Activated CD4-positive, alpha-beta memory T cell treated with anti-CD3 and anti-CD28 coated beads, Interleukin-2, amount 10 ng/mL, durations not matched to agents 7 days and 5 days (primary cell): ENCODE measurements around the gene ATIC. TPM values are rescaled to one million over a fixed set of nuclear protein-coding genes. Genes with fewer than 3 reads are reported as not detected.
A peak's percentile ranks its signal among the peaks of the same experiment; 100 is the strongest.

Experiments used
- CTCF ChIA-PET: fragments of 350-600 bp; sonication (Branson Sonifier 250); formaldehyde crosslinking; loops from one replicate; lab custom pipeline; 2021; ENCODE audit warnings: antibody characterized with exemption, inconsistent platforms; lab: Charles Lee
- POLR2A ChIA-PET: fragments of 350-600 bp; sonication (Branson Sonifier 250); formaldehyde crosslinking; loops from one replicate; lab custom pipeline; 2021; ENCODE audit warnings: antibody characterized with exemption; lab: Charles Lee
- DNase-seq: peaks from one replicate; pipeline ENCODE4 v3.0.0-alpha.2; 2020
- H3K27ac Mint-ChIP-seq: one replicate; pipeline ENCODE4 v1.8.0; 2021; ENCODE audit warnings: mild to moderate bottlenecking, mixed read lengths
- H3K27me3 Mint-ChIP-seq: one replicate; pipeline ENCODE4 v1.8.0; 2021; ENCODE audit warnings: mixed read lengths
- H3K36me3 Mint-ChIP-seq: one replicate; pipeline ENCODE4 v1.8.0; 2021; ENCODE audit warnings: low read depth, mixed read lengths
- H3K4me1 Mint-ChIP-seq: one replicate; pipeline ENCODE4 v1.8.0; 2021; ENCODE audit warnings: mixed read lengths
- H3K4me3 Mint-ChIP-seq: one replicate; pipeline ENCODE4 v1.8.0; 2021; ENCODE audit warnings: mild to moderate bottlenecking, mixed read lengths
- H3K9me3 Mint-ChIP-seq: one replicate; pipeline ENCODE4 v1.8.0; 2021; ENCODE audit warnings: mixed read lengths
- total RNA-seq, 2 experiments: library from RNA; stranded (reverse); gene quantifications; one replicate each; pipeline ENCODE4 v1.2.3, GENCODE V29; 2021

The ATIC gene
- total RNA-seq, 2 experiments from 2014 or later: 129 to 140 TPM

DNA sequence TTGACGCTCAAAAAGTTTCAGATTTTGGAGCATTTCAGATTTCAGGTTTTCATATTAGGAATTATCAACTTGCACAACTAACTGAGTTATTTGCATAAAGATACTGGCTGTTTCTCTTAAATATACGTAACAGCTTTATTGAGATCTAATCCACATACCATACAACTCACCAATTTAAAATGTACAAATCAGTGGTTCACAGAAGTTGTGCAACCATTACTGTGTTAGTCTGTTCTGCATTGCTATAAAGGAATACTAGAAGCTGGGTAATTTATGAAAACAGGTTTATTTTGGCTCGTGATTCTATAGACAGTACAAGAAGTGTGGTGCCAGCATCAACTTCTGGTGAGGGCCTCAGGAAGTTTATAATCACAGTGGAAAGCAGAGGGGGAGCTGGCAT is 8.2 kb downstream of the ATIC start:
- DNase-seq: no peak
- Mint-ChIP-seq H3K4me3 (no peak overlapping the region), H3K4me1 (peaks cover 45% of the 10 kb centered on the region), H3K27me3 (no peaks in the 10 kb centered on the region), H3K27ac (peak overlapping the region; percentile 38), H3K36me3 (peaks cover 72% of the 10 kb centered on the region), H3K9me3 (no peaks in the 10 kb centered on the region)
- CTCF ChIA-PET: interaction anchor here (0.6 to 0.7 kb wide), 2 partner anchors 9 to 47 kb away, joined by 3 read pairs; no protein-coding TSS in a partner anchor
- POLR2A ChIA-PET: interaction anchor here (2.3 kb wide), 1 partner anchor 8 kb away, joined by 12 read pairs; the partner anchor contains the start of gene ATIC

DNA sequence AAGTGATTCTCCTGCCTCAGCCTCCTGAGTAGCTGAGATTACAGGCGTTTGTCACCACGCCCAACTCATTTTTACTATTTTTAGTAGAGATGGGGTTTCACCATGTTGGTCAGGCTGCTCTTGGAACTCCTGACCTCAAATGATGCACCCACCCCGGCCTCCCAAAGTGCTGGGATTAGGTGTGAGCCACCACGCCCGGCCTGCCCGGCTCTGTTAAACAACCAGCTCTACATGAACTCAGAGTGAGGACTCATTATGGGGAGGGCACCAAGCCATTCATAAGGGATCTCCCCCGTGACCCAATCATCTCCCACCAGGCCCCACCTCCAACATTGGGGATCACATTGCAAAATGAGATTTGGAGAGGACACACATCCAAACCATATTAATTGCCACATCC is 8.8 kb downstream of the ATIC start:
- POLR2A ChIA-PET: interaction anchor here (2.3 kb wide), 1 partner anchor 9 kb away, joined by 12 read pairs; the partner anchor contains the start of gene ATIC

DNA sequence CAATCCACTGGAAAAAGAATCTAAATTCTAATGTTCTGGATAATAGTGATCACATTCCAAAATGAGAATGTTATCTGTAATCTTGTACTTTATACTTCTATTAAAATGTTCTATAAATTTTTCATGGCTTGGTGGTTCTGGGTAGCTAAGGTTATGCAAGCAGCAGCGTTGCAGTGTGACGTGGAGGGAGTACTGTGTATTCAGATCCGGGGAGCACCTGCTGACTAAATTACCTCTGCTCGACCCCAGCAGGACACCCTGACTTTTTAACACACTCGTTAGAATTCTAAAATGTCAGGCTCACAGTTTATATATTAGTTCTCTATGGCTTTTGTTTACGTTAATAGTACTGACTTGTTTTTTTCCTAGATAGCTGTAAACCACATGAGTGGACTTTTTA is 13.0 kb downstream of the ATIC start:
- no peaks in the 10 kb centered on the region for H3K9me3 Mint-ChIP-seq
- ChIA-PET CTCF (no interaction called here), POLR2A (interaction anchor here (2.4 kb wide), 1 partner anchor 13 kb away, joined by 14 read pairs; the partner anchor contains the start of gene ATIC)
- DNase-seq: no peak
- H3K4me1 Mint-ChIP-seq: peaks cover 29% of the 10 kb centered on the region
- no peak overlapping the region for H3K27ac Mint-ChIP-seq
- no peak overlapping the region for H3K4me3 Mint-ChIP-seq
- H3K27me3 Mint-ChIP-seq: no peaks in the 10 kb centered on the region
- peaks cover 79% of the 10 kb centered on the region for H3K36me3 Mint-ChIP-seq

More for the DNA sequence above, 8.8 kb downstream of the ATIC start:
- DNase-seq: no peak
- peaks cover 71% of the 10 kb centered on the region for H3K36me3 Mint-ChIP-seq
- CTCF ChIA-PET: no interaction called here
- H3K9me3 Mint-ChIP-seq: no peaks in the 10 kb centered on the region
- no peak overlapping the region for H3K4me3 Mint-ChIP-seq
- no peaks in the 10 kb centered on the region for H3K27me3 Mint-ChIP-seq
- H3K4me1 Mint-ChIP-seq: peaks cover 45% of the 10 kb centered on the region
- peak overlapping the region; percentile 34 for H3K27ac Mint-ChIP-seq

DNA sequence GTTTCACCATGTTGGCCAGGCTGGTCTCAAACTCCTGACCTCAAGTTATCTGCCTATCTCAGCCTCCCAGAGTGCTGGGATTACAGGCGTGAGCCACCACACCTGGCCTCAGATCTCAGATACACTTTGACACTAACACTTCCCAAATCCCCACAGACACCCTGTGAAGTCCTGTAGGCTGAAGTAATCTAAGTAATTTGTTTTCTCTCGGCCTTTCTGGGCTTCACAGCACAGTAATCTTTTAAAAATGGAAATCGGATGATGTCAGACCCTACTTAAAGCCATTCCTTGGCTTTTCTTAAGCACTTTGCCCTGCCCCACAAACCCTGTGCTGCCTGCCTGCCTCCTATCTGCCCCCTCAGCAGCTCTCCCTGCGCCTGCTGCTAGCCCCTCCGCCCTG is 16.2 kb downstream of the ATIC start:
- Mint-ChIP-seq H3K4me1 (peaks cover 18% of the 10 kb centered on the region), H3K27me3 (no peaks in the 10 kb centered on the region), H3K36me3 (peaks cover 77% of the 10 kb centered on the region), H3K9me3 (no peaks in the 10 kb centered on the region), H3K27ac (peak overlapping the region; percentile 32), H3K4me3 (no peak overlapping the region)
- CTCF ChIA-PET: interaction anchor here (0.8 kb wide), 1 partner anchor 501 kb away, joined by 3 read pairs; no protein-coding TSS in a partner anchor
- POLR2A ChIA-PET: no interaction called here
- no peak for DNase-seq

DNA sequence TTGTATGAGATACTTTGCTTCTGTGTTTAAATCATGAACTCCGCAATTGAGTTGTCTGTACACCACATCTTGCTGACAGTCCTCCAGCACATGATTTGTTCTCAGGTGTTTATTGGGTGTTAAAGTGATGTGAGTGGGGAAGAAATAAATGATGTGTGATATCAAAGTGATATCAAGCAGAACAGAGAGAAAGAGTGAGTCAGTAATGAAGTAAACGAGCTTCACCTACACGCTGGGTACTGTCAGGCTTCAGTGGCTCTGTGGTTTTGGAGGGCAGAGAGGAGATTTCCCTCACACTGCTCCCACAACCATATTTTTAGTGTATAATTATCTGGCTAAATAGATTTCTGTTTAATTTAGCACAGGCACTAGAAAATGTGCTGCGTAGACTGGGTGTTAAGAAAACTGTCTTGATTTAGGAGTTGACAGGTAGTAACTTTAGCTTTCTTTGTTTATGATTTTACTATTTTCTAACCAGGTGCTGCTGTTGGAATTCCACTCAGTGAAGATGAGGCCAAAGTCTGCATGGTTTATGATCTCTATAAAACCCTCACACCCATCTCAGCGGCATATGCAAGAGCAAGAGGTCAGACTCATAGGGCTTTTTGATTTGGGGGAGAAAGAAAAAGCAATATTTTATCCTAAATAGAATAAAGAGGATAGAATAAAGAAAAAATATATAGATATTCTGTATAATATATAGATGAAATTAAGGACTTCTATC is 21.2 kb downstream of the ATIC start:
- ChIA-PET CTCF (no interaction called here), POLR2A (no interaction called here)
- Mint-ChIP-seq H3K36me3 (peaks cover 67% of the 10 kb centered on the region), H3K27me3 (no peaks in the 10 kb centered on the region), H3K4me3 (no peak overlapping the region), H3K27ac (no peak overlapping the region), H3K4me1 (peaks cover 8% of the 10 kb centered on the region), H3K9me3 (no peaks in the 10 kb centered on the region)
- no peak for DNase-seq

DNA sequence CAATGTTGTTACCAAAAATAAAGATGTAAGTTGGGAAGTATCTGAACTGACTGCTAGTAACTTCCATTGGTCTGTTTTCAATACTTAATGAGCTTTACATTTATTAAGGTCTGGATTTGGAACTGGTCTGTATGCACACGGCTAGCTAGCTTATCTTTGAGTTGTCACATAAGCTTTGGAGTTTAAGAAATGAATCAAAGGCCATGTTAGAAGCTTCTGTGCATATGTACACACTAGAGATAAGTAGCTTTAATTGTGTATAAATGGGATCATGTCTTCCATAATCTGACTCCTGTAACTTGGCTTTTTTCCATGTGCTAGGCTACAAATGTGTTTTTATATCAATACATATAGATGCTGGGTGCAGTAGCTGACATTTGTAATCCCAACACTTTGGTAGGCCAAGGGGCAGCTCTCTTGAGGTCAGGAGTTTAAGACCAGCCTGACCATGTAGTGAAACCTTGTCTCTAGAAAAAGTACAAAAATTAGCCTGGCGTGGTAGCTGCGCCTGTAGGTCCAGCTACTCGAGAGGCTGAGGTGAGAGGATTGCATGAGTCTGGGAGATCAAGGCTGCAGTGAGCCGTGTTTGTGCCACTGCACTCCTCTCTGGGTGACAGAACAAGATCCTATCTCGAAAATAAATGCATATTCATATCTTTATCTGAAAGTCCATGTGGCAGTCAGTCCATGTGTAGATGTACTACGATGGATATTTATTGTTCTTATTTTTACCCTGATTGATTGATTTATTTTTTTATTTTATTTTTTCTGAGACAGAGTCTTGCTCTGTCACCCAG is 27.2 kb downstream of the ATIC start:
- Mint-ChIP-seq H3K4me1 (no peaks in the 10 kb centered on the region), H3K4me3 (no peak overlapping the region), H3K27ac (no peak overlapping the region), H3K9me3 (no peaks in the 10 kb centered on the region), H3K27me3 (no peaks in the 10 kb centered on the region), H3K36me3 (peaks cover 72% of the 10 kb centered on the region)
- ChIA-PET POLR2A (interaction anchor here (1.2 kb wide), 1 partner anchor 26 kb away, joined by 5 read pairs; no protein-coding TSS in a partner anchor), CTCF (no interaction called here)
- no peak for DNase-seq

DNA sequence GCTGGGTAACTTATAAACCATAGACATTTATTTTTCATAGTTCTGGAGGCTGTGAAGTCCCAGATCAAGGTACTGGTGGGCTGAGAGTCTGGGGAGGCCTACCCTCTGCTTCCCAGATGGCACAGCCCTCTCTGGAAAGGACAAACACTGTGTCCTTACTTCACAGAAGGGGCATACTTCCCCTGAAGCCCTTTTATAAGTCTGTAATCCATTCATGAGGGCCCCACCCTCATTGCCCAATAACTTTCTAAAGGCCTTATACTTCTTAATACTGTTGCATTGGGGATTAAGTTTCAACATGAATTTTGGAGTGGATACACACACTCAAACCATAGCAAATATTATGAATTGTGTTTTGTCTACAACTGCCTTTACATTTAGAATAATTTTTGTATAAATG is 36.0 kb downstream of the ATIC start:
- ChIA-PET CTCF (no interaction called here), POLR2A (no interaction called here)
- Mint-ChIP-seq H3K9me3 (no peaks in the 10 kb centered on the region), H3K4me1 (no peaks in the 10 kb centered on the region), H3K27ac (no peak overlapping the region), H3K4me3 (no peak overlapping the region), H3K27me3 (no peaks in the 10 kb centered on the region), H3K36me3 (peaks cover 67% of the 10 kb centered on the region)
- no peak for DNase-seq

DNA sequence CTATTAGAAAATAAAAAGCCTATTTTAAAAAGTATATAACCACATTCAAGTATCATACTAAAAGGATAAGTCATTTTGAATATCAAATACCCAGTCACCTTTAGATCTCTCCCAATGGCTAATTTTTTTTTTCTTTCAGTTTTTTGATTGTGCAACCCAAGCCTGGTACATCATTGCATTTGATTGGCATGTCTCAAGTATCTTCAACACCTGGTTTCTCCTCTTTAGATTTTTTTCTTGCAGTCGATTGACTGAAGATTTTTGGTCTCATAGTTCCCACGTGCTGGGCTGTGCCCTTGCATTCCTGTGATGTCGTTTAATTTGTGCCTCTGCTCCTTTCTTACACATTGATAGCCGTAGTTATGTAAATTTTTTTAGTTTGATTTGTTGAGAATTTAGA is 40.7 kb downstream of the ATIC start:
- no peak overlapping the region for H3K27ac Mint-ChIP-seq
- ChIA-PET CTCF (no interaction called here), POLR2A (interaction anchor here (0.6 kb wide), 1 partner anchor 668 kb away, joined by 3 read pairs; no protein-coding TSS in a partner anchor)
- no peaks in the 10 kb centered on the region for H3K9me3 Mint-ChIP-seq
- no peaks in the 10 kb centered on the region for H3K4me1 Mint-ChIP-seq
- H3K36me3 Mint-ChIP-seq: peaks cover 47% of the 10 kb centered on the region
- H3K4me3 Mint-ChIP-seq: no peak overlapping the region
- no peak for DNase-seq
- H3K27me3 Mint-ChIP-seq: no peaks in the 10 kb centered on the region

DNA sequence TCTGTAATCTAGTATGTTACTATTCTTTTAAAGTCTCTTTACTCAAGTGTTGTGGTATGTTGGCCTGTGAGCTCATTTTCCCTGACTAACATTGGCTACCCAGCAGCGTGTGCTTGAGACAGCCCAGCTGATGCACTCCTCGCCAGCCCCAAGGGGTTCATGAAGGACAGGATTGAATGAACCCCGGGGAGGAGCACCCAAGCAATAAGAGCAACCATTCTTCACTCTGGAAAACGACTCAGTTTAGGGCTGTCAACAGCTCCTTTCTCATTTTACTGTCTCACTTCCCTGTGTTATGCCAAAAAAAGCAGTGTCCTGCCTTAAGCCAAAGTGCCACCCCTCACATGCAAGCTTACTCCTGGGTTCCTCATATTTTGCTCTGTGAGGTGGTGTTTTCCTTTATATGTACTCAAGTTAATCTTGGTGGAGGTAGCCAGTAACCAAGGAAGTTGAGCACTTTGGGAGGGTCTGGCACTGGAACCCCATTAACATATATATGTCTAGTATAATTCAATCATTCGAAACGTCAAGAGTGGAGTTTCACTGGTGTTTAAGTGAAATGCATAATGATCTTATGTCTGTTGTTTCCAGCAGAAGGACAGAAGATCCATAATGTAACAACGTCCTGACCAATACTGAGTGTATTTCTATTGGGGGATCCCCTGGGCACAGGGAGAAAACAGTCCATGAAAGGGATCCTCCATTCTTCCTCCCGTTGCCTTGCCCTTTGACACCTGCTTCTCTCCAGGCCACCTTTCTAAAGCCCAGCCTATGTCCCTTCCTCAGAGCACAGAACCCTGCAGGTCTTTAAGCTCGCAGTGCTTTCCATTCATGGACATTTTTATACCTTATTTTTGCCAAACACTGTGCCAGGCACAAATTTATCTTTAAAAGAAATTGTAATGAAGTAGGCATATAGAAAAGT is 43.2 kb downstream of the ATIC start:
- peaks cover 28% of the 10 kb centered on the region for H3K36me3 Mint-ChIP-seq
- DNase-seq: no peak
- CTCF ChIA-PET: no interaction called here

DNA sequence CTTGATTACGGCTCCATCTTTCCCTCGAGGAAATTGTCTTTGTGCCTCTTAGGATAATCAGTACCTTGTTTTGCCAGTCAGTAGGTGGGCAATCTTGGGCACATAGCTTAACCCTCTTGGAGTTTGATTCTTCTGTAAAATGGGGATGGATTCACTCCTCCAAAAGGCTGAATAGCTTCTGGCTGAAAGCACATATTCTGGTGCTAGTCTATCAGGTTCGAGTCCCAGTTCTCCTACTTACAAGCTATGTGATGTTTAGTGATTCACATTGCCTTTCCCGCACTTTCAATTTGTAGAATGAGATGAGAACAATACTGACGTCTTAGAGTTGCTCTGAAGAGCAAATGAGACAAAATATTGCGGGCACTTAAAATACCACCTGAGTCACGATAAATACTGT is 43.9 kb downstream of the ATIC start:
- no peaks in the 10 kb centered on the region for H3K4me1 Mint-ChIP-seq
- H3K27me3 Mint-ChIP-seq: no peaks in the 10 kb centered on the region
- peaks cover 25% of the 10 kb centered on the region for H3K36me3 Mint-ChIP-seq
- no peak for DNase-seq
- ChIA-PET CTCF (no interaction called here), POLR2A (no interaction called here)
- no peak overlapping the region for H3K4me3 Mint-ChIP-seq
- no peak overlapping the region for H3K27ac Mint-ChIP-seq
- H3K9me3 Mint-ChIP-seq: no peaks in the 10 kb centered on the region

More for the DNA sequence above, 43.2 kb downstream of the ATIC start:
- Mint-ChIP-seq H3K27ac (no peak overlapping the region), H3K4me1 (no peaks in the 10 kb centered on the region), H3K27me3 (no peaks in the 10 kb centered on the region), H3K4me3 (no peak overlapping the region), H3K9me3 (no peaks in the 10 kb centered on the region)
- POLR2A ChIA-PET: no interaction called here

DNA sequence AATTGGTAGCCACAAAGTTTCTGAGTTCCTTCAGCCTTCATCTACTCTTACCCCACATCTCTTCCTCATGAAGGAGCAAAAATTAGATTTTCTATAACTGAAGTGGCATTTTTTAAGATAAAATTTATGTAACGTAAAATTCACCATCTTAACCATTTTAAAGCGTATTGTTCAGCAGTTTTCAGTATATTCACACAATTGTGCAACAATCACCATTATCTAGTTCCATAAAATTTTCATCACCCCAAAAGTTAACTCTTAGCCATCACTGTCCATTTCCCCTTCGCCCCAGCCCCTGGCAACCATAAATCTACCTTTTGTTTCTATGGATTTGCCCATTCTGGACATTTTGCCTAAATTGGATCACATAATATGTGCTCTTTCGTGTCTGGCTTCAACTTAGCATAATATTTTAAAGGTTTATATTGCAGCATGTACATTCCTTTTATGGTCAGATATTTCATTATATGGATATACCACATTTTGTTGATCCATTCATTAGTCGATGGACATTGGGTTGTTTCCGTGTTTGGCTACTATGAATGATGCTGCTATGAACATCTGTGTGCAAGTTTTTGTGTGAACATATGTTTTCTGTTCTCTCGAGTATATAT is 44.6 kb downstream of the ATIC start:
- H3K4me1 Mint-ChIP-seq: no peaks in the 10 kb centered on the region
- H3K27ac Mint-ChIP-seq: no peak overlapping the region
- POLR2A ChIA-PET: no interaction called here
- H3K36me3 Mint-ChIP-seq: peaks cover 21% of the 10 kb centered on the region
- no peak for DNase-seq
- no peaks in the 10 kb centered on the region for H3K27me3 Mint-ChIP-seq
- CTCF ChIA-PET: no interaction called here
- H3K4me3 Mint-ChIP-seq: no peak overlapping the region
- no peaks in the 10 kb centered on the region for H3K9me3 Mint-ChIP-seq

DNA sequence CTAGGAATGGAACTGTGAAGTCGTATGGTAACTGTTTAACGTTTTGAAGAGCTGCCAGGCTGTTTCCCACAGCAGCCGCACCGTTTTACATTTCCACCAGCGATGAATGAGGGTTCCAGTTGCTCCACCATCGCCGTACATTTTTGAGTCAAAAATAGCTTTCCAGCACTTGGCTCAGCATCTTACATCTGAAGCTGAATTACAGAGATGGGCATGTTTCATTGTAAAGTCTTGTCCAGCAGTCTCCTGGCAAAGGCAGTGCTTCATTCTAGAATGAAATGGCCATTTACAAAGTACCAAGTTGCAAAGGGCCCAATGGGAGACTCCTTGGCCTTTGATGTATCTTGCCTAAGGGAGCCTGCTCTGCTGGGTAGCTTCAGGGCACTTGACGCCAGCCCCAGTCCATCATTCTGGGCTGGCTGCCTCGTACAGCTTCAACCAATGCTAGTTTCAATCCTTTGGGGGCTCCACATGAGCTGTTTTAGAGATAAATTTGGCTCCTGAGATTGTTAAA is 45.1 kb downstream of the ATIC start:
- Mint-ChIP-seq H3K4me3 (no peak overlapping the region), H3K9me3 (no peaks in the 10 kb centered on the region), H3K27me3 (no peaks in the 10 kb centered on the region), H3K36me3 (peaks cover 16% of the 10 kb centered on the region), H3K27ac (no peak overlapping the region), H3K4me1 (no peaks in the 10 kb centered on the region)
- no peak for DNase-seq
- POLR2A ChIA-PET: no interaction called here
- CTCF ChIA-PET: no interaction called here
